ENCODE measurements around the gene DCP2.

- TF ChIP-seq CTCF (IDR thresholded peaks at IDR 0.05) (no peak), POLR2A (IDR thresholded peaks at IDR 0.05) (no peak), POLR2AphosphoS5 (IDR thresholded peaks at IDR 0.05) (no peak), EP300 (IDR thresholded peaks at IDR 0.05) (no peak)
Measured at GRCh38 chr5:113031104-113031503, 54.5 kb downstream of the DCP2 start.
